Adrenal gland (tissue), 5 donors: ENCODE measurements around the gene CXCR6.

Source experiments
- CTCF ChIP-seq, 6 experiments: fragments of 450-650 bp in 4 of 6; fragments of 200-600 bp in 2 of 6; sonication (generic) in 1 of 6; IDR thresholded peaks; 1 replicate in 5 of 6; 2 replicates in 1 of 6; pipeline versions ENCODE4 v1.5.1 to v1.8.0; 2016 to 2021; ENCODE audit warnings: antibody characterized with exemption in 6 of 6, mild to moderate bottlenecking in 2 of 6, moderate library complexity in 1 of 6
- POLR2A ChIP-seq, 2 donors: fragments of 450-650 bp; IDR thresholded peaks; one replicate each; pipeline ENCODE4 v1.6.1; 2017; ENCODE audit warnings: antibody characterized with exemption in 2 of 2, mild to moderate bottlenecking in 2 of 2, moderate library complexity in 1 of 2
- donor health status: DM: no; HTN: no; CAD: no.

GRCh38 chr3:45958321-45958791, 15.1 kb downstream of the CXCR6 start:
- no peak for TF ChIP-seq CTCF (IDR thresholded peaks at IDR 0.05)
- TF ChIP-seq POLR2A (IDR thresholded peaks at IDR 0.05), result no peak
